C4-2B (cell line): ENCODE measurements around the gene HMG20A.

Experiments
- CTCF ChIP-seq: fragments of 450-650 bp; conservative IDR thresholded peaks from 2 replicates; pipeline ENCODE4 v1.5.1; 2017; ENCODE audit warnings: mild to moderate bottlenecking
- ZFX ChIP-seq: fragments of 450-650 bp; IDR thresholded peaks from 2 replicates; pipeline ENCODE4 v1.6.1; 2017

GRCh38 chr15:77426377-77426776 is 5.7 kb downstream of the HMG20A start:
- TF ChIP-seq CTCF (no peak), ZFX (no peak)
